ENCODE measurements around the gene ZNF688. TPM values are rescaled to one million over a fixed set of nuclear protein-coding genes. Genes with fewer than 3 reads are reported as not detected.
A peak's percentile ranks its signal among the peaks of the same experiment; 100 is the strongest.

The ZNF688 gene
- total and polyA plus RNA-seq, 9 of the 15 experiments (the other 6 are each of a cell fraction or from before 2014, with no cell fraction given) = 0.48 to 12.9 (median 4.5) TPM

DNA sequence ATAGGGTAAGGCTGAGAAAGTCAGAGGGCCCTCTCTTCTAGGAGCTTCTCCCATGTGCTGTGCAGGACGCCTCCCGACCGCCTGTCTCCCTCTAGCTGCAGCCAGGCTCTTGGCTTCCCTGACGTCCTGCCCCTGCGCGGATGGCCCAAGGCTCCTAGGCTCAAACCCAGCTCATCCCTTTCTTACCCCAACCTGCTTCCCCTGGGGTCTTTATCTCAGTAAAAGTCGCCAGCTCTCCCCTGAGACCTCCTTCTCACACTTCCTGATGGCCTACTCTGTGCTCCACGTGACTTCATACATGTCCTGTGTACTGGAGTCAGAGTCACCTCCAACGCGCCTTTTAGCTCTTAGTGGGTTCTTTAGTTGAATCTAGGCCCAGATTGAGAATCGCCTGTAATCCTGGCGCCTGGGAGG, 35.7 kb downstream of the ZNF688 start (continued):
- TF ChIP-seq, protein P1, sequence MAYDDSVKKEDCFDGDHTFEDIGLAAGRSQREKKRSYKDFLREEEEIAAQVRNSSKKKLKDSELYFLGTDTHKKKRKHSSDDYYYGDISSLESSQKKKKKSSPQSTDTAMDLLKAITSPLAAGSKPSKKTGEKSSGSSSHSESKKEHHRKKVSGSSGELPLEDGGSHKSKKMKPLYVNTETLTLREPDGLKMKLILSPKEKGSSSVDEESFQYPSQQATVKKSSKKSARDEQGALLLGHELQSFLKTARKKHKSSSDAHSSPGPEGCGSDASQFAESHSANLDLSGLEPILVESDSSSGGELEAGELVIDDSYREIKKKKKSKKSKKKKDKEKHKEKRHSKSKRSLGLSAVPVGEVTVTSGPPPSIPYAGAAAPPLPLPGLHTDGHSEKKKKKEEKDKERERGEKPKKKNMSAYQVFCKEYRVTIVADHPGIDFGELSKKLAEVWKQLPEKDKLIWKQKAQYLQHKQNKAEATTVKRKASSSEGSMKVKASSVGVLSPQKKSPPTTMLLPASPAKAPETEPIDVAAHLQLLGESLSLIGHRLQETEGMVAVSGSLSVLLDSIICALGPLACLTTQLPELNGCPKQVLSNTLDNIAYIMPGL (CRISPR knock-in tag; IDR thresholded peaks at IDR 0.05) = no peak
- TF ChIP-seq GTF2E2 (tag; IDR thresholded peaks at IDR 0.05) = no peak
- no peak for TF ChIP-seq ZSCAN32 (CRISPR knock-in tag; IDR thresholded peaks at IDR 0.05)
- TF ChIP-seq, protein P2, sequence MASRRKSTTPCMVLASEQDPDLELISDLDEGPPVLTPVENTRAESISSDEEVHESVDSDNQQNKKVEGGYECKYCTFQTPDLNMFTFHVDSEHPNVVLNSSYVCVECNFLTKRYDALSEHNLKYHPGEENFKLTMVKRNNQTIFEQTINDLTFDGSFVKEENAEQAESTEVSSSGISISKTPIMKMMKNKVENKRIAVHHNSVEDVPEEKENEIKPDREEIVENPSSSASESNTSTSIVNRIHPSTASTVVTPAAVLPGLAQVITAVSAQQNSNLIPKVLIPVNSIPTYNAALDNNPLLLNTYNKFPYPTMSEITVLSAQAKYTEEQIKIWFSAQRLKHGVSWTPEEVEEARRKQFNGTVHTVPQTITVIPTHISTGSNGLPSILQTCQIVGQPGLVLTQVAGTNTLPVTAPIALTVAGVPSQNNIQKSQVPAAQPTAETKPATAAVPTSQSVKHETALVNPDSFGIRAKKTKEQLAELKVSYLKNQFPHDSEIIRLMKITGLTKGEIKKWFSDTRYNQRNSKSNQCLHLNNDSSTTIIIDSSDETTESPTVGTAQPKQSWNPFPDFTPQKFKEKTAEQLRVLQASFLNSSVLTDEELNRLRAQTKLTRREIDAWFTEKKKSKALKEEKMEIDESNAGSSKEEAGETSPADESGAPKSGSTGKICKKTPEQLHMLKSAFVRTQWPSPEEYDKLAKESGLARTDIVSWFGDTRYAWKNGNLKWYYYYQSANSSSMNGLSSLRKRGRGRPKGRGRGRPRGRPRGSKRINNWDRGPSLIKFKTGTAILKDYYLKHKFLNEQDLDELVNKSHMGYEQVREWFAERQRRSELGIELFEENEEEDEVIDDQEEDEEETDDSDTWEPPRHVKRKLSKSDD (conservative IDR thresholded peaks at IDR 0.05; ENCODE audit: low read length) = no peak
- TF ChIP-seq JUNB (CRISPR knock-in tag; conservative IDR thresholded peaks at IDR 0.05) = no peak
- TF ChIP-seq, protein P3, sequence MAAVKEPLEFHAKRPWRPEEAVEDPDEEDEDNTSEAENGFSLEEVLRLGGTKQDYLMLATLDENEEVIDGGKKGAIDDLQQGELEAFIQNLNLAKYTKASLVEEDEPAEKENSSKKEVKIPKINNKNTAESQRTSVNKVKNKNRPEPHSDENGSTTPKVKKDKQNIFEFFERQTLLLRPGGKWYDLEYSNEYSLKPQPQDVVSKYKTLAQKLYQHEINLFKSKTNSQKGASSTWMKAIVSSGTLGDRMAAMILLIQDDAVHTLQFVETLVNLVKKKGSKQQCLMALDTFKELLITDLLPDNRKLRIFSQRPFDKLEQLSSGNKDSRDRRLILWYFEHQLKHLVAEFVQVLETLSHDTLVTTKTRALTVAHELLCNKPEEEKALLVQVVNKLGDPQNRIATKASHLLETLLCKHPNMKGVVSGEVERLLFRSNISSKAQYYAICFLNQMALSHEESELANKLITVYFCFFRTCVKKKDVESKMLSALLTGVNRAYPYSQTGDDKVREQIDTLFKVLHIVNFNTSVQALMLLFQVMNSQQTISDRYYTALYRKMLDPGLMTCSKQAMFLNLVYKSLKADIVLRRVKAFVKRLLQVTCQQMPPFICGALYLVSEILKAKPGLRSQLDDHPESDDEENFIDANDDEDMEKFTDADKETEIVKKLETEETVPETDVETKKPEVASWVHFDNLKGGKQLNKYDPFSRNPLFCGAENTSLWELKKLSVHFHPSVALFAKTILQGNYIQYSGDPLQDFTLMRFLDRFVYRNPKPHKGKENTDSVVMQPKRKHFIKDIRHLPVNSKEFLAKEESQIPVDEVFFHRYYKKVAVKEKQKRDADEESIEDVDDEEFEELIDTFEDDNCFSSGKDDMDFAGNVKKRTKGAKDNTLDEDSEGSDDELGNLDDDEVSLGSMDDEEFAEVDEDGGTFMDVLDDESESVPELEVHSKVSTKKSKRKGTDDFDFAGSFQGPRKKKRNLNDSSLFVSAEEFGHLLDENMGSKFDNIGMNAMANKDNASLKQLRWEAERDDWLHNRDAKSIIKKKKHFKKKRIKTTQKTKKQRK (IDR thresholded peaks at IDR 0.05; ENCODE audit: borderline replicate concordance, low read depth, low read length) = no peak
- TF ChIP-seq, protein P4, sequence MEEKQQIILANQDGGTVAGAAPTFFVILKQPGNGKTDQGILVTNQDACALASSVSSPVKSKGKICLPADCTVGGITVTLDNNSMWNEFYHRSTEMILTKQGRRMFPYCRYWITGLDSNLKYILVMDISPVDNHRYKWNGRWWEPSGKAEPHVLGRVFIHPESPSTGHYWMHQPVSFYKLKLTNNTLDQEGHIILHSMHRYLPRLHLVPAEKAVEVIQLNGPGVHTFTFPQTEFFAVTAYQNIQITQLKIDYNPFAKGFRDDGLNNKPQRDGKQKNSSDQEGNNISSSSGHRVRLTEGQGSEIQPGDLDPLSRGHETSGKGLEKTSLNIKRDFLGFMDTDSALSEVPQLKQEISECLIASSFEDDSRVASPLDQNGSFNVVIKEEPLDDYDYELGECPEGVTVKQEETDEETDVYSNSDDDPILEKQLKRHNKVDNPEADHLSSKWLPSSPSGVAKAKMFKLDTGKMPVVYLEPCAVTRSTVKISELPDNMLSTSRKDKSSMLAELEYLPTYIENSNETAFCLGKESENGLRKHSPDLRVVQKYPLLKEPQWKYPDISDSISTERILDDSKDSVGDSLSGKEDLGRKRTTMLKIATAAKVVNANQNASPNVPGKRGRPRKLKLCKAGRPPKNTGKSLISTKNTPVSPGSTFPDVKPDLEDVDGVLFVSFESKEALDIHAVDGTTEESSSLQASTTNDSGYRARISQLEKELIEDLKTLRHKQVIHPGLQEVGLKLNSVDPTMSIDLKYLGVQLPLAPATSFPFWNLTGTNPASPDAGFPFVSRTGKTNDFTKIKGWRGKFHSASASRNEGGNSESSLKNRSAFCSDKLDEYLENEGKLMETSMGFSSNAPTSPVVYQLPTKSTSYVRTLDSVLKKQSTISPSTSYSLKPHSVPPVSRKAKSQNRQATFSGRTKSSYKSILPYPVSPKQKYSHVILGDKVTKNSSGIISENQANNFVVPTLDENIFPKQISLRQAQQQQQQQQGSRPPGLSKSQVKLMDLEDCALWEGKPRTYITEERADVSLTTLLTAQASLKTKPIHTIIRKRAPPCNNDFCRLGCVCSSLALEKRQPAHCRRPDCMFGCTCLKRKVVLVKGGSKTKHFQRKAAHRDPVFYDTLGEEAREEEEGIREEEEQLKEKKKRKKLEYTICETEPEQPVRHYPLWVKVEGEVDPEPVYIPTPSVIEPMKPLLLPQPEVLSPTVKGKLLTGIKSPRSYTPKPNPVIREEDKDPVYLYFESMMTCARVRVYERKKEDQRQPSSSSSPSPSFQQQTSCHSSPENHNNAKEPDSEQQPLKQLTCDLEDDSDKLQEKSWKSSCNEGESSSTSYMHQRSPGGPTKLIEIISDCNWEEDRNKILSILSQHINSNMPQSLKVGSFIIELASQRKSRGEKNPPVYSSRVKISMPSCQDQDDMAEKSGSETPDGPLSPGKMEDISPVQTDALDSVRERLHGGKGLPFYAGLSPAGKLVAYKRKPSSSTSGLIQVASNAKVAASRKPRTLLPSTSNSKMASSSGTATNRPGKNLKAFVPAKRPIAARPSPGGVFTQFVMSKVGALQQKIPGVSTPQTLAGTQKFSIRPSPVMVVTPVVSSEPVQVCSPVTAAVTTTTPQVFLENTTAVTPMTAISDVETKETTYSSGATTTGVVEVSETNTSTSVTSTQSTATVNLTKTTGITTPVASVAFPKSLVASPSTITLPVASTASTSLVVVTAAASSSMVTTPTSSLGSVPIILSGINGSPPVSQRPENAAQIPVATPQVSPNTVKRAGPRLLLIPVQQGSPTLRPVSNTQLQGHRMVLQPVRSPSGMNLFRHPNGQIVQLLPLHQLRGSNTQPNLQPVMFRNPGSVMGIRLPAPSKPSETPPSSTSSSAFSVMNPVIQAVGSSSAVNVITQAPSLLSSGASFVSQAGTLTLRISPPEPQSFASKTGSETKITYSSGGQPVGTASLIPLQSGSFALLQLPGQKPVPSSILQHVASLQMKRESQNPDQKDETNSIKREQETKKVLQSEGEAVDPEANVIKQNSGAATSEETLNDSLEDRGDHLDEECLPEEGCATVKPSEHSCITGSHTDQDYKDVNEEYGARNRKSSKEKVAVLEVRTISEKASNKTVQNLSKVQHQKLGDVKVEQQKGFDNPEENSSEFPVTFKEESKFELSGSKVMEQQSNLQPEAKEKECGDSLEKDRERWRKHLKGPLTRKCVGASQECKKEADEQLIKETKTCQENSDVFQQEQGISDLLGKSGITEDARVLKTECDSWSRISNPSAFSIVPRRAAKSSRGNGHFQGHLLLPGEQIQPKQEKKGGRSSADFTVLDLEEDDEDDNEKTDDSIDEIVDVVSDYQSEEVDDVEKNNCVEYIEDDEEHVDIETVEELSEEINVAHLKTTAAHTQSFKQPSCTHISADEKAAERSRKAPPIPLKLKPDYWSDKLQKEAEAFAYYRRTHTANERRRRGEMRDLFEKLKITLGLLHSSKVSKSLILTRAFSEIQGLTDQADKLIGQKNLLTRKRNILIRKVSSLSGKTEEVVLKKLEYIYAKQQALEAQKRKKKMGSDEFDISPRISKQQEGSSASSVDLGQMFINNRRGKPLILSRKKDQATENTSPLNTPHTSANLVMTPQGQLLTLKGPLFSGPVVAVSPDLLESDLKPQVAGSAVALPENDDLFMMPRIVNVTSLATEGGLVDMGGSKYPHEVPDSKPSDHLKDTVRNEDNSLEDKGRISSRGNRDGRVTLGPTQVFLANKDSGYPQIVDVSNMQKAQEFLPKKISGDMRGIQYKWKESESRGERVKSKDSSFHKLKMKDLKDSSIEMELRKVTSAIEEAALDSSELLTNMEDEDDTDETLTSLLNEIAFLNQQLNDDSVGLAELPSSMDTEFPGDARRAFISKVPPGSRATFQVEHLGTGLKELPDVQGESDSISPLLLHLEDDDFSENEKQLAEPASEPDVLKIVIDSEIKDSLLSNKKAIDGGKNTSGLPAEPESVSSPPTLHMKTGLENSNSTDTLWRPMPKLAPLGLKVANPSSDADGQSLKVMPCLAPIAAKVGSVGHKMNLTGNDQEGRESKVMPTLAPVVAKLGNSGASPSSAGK (IDR thresholded peaks at IDR 0.05) = peak; percentile 83; the same call in 1 of the 2 replicates
